T-cell (primary cell): ENCODE results near the gene DAPK1. TPM values are rescaled to one million over a fixed set of nuclear protein-coding genes. Genes with fewer than 3 reads are reported as not detected.

ENCODE experiments used
- ATAC-seq, 4 experiments: fragments of 200-7000 bp in 3 of 4; fragments of 150-1000 bp in 1 of 4; cut with Tn5 transposase; replicated peaks in 1 of 4; 1 replicate in 3 of 4; 2 replicates in 1 of 4; pipeline ENCODE4 v1.10.0; 2021; ENCODE audit warnings: moderate library complexity in 3 of 4, mild to moderate bottlenecking in 2 of 4, moderate number of reproducible peaks in 1 of 4
- CTCF ChIA-PET, 2 donors: fragments of 300-600 bp; sonication (Branson Sonifier 250); formaldehyde crosslinking; loops; one replicate each; lab custom pipeline; 2022; ENCODE audit warnings: antibody characterized with exemption in 2 of 2; lab: Charles Lee
- POLR2A ChIA-PET, 2 donors: fragments of 300-600 bp; sonication (Branson Sonifier 250); formaldehyde crosslinking; loops; one replicate each; lab custom pipeline; 2022; ENCODE audit warnings: antibody characterized with exemption in 2 of 2; lab: Charles Lee
- DNase-seq, 35 experiments: peaks; one replicate each; pipeline versions ENCODE4 v3.0.0 to v3.0.0-alpha.2; 2013 to 2023
- H3K27ac ChIP-seq: one replicate; pipeline ENCODE4 v1.5.1; 2013; ENCODE audit warnings: low read length
- H3K27me3 ChIP-seq, 2 experiments: replicated peaks in 1 of 2; 1 replicate in 1 of 2; 2 replicates in 1 of 2; pipeline versions ENCODE4 v1.6.1 to v1.7.0; 2013; ENCODE audit warnings: low read length in 1 of 2, mixed read lengths in 1 of 2; ENCODE audit not compliant: control insufficient read depth in 2 of 2, insufficient read depth in 2 of 2; ENCODE audit errors: extremely low read depth in 1 of 2
- H3K36me3 ChIP-seq, 2 donors: 1 replicate in 1 of 2; 2 replicates in 1 of 2; pipeline versions ENCODE4 v1.6.1 to v1.7.0; 2013; ENCODE audit warnings: low read length in 1 of 2; ENCODE audit not compliant: control insufficient read depth in 2 of 2, insufficient read depth in 1 of 2; ENCODE audit errors: extremely low read depth in 1 of 2
- H3K4me1 ChIP-seq, 2 experiments: 1 replicate in 1 of 2; 2 replicates in 1 of 2; pipeline versions ENCODE4 v1.6.1 to v1.7.0; 2013; ENCODE audit warnings: low read length in 2 of 2, mixed read lengths in 1 of 2; ENCODE audit not compliant: insufficient read depth in 2 of 2, control insufficient read depth in 1 of 2; ENCODE audit errors: extremely low read depth in 1 of 2
- H3K4me3 ChIP-seq, 2 donors: 1 replicate in 1 of 2; 2 replicates in 1 of 2; pipeline versions ENCODE4 v1.5.1 to v1.7.0; 2013; ENCODE audit warnings: mild to moderate bottlenecking in 2 of 2, low read length in 1 of 2, moderate library complexity in 1 of 2; ENCODE audit not compliant: control insufficient read depth in 1 of 2; ENCODE audit errors: extremely low read depth in 1 of 2
- H3K9me3 ChIP-seq: 2 replicates; pipeline ENCODE4 v1.7.0; 2013
- H3K27ac Mint-ChIP-seq, 2 donors: one replicate each; pipeline ENCODE4 v1.8.0; 2020 to 2021; ENCODE audit warnings: mild to moderate bottlenecking in 2 of 2, mixed read lengths in 2 of 2
- H3K27me3 Mint-ChIP-seq, 2 donors: one replicate each; pipeline ENCODE4 v1.8.0; 2021 to 2022; ENCODE audit warnings: mixed read lengths in 2 of 2
- H3K36me3 Mint-ChIP-seq: one replicate; pipeline ENCODE4 v1.8.0; 2021; ENCODE audit warnings: mixed read lengths
- H3K4me1 Mint-ChIP-seq, 3 donors: one replicate each; pipeline ENCODE4 v1.8.0; 2020 to 2022; ENCODE audit warnings: mixed read lengths in 3 of 3, mild to moderate bottlenecking in 1 of 3
- H3K4me3 Mint-ChIP-seq, 3 donors: one replicate each; pipeline ENCODE4 v1.8.0; 2020 to 2022; ENCODE audit warnings: mild to moderate bottlenecking in 3 of 3, mixed read lengths in 3 of 3, moderate library complexity in 3 of 3
- H3K9me3 Mint-ChIP-seq, 3 donors: one replicate each; pipeline ENCODE4 v1.8.0; 2020 to 2022; ENCODE audit warnings: mixed read lengths in 3 of 3
- WGBS: methylation state at CpG from one replicate; pipeline ENCODE4 v1.1.5; 2013; ENCODE audit warnings: missing lambda C conversion rate; ENCODE audit not compliant: insufficient coverage; 5-methylcytosine and 5-hydroxymethylcytosine counted together
- total RNA-seq, 35 experiments: library from RNA in 6 of 35; stranded (reverse) in 6 of 35; fragments of 120-200 nt in 1 of 35; gene quantifications; one replicate each; pipeline versions ENCODE4 v1.2.1 to v1.2.4 and lab custom pipeline; 2013 to 2026

Gene DAPK1
- total RNA-seq, 5 donors from 2014 or later (not counting 1 experiment from before 2014, with no cell fraction given), result 1.7 to 4.2 (median 2.8) TPM

DNA sequence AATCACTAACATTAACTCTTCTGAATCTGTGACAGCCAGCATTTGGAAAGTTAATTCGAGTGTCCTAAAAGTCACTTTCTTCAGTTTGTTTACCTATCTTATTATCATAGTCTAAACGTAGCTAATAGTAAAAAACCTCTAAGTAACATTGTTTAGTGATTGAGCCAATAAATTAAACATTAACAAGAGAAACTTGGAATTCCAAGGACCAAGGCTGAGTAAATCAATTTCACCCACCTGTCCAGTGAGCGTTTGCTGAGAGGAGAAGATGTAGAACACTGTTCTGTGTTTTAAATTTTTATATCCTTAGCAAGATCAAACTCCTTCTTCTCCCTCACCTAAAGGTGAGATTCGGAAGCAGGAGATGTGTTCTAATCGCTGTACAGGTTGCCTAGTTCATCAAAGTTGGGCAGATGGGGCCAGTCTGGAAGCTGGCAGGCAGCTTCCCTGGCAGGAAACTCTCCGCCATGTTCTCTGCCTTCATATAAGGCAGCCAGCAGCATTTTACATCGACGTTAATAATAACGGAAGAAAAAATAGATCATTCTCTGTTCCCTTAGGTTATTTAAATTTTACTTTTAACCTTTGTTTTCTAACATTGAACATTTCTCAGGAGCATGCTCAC lies 89.2 kb downstream of the DAPK1 start:
- Histone ChIP-seq H3K9me3 (no peaks in the 10 kb centered on the region), H3K4me3 (no peak overlapping the region), H3K36me3 (no peaks in the 10 kb centered on the region), H3K4me1 (no peaks in the 10 kb centered on the region), H3K27me3 (peaks cover 0 to under 1% of the 10 kb centered on the region in 2 experiments), H3K27ac (no peak overlapping the region)
- Mint-ChIP-seq H3K27me3 (no peaks in the 10 kb centered on the region), H3K4me3 (no peak overlapping the region), H3K9me3 (no peaks in the 10 kb centered on the region), H3K36me3 (no peaks in the 10 kb centered on the region), H3K27ac (no peak overlapping the region), H3K4me1 (no peaks in the 10 kb centered on the region)
- 83% methylated on average over 2 of the region's 9 CpGs for WGBS
- CTCF ChIA-PET, result no interaction called here
- ATAC-seq (no peak), DNase-seq (no peak)
- POLR2A ChIA-PET, result no interaction called here

DNA sequence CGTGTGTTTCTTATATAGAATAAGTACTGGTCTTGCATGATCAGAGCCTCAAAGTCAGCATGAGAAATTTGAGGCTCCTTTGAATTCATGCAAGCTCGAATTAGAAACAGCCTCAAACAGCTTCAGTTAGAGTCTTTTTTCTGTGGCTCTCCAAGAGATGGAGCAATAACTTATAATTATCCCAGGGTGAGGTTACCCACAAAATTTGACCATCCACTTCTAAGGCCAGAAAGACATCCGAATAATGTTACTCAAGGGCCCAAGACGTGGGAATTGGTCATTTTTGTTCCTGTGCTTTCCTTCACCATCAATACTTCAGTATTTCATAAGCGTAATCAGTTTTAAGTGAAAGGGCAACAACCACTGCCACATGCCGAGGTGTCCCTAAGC lies 89.7 kb downstream of the DAPK1 start:
- Histone ChIP-seq H3K9me3 (no peaks in the 10 kb centered on the region), H3K27ac (no peak overlapping the region), H3K4me3 (no peak overlapping the region), H3K4me1 (no peaks in the 10 kb centered on the region), H3K27me3 (peaks cover 0 to 3% of the 10 kb centered on the region in 2 experiments), H3K36me3 (no peaks in the 10 kb centered on the region)
- Mint-ChIP-seq H3K27ac (no peak overlapping the region), H3K36me3 (no peaks in the 10 kb centered on the region), H3K27me3 (no peaks in the 10 kb centered on the region), H3K4me3 (no peak overlapping the region), H3K4me1 (no peaks in the 10 kb centered on the region), H3K9me3 (no peaks in the 10 kb centered on the region)
- no CpG with 5 or more reads among the region's 6 CpGs for WGBS
- ATAC-seq (no peak), DNase-seq (no peak)
- ChIA-PET CTCF (no interaction called here), POLR2A (no interaction called here)

DNA sequence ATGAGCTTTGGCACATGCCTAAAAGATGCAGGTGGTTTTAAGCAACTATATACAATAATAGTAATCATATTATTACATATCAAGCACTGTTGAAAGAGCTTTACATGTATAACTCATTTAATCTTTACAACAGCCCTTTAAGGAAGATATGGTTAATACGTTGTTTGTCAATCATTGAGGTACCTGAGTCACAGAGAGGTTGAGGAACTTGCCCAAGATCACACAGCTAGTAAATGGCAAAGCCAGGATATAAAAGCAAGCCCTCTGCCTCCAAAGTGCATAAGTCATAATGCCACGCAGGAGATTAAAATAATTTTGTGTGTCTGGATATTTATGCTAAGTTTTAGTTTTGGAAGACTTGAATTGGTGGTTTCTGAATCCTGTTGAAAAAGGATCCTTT lies 90.2 kb downstream of the DAPK1 start:
- Mint-ChIP-seq H3K4me3 (no peak overlapping the region), H3K27ac (no peak overlapping the region), H3K36me3 (no peaks in the 10 kb centered on the region), H3K27me3 (no peaks in the 10 kb centered on the region), H3K9me3 (no peaks in the 10 kb centered on the region), H3K4me1 (no peaks in the 10 kb centered on the region)
- no CpG with 5 or more reads among the region's 2 CpGs for WGBS
- H3K27me3 ChIP-seq, result peaks cover 0 to 3% of the 10 kb centered on the region in 2 experiments
- DNase-seq (no peak), ATAC-seq (no peak)
- no peaks in the 10 kb centered on the region for H3K4me1 ChIP-seq
- H3K9me3 ChIP-seq, result no peaks in the 10 kb centered on the region
- H3K27ac ChIP-seq, result no peak overlapping the region
- CTCF ChIA-PET, result interaction anchor here (0.6 kb wide), 2 partner anchors 19 to 1178 kb away, joined by 3 read pairs; no protein-coding TSS in a partner anchor
- H3K36me3 ChIP-seq, result no peaks in the 10 kb centered on the region
- no peak overlapping the region for H3K4me3 ChIP-seq
- POLR2A ChIA-PET, result no interaction called here

DNA sequence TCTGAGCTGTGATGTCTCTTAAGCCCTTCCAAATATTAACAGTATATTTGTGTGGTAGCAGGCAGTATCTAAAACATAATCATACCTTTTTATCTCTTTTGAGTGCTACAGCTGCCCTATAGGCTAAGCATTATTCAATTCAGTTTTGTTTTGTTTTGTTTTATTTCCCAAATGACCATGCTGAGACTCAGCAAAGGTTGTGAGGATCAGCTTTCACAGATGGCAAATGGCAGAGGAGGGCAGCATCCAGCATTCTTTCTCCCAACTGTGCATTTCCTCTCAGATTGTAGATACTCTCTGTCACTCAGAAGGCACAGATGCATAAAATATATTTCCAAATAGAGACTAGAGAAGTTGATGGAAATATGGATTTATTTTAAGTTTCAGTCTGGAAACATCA lies 90.7 kb downstream of the DAPK1 start:
- POLR2A ChIA-PET, result no interaction called here
- no peak overlapping the region for H3K4me3 Mint-ChIP-seq

DNA sequence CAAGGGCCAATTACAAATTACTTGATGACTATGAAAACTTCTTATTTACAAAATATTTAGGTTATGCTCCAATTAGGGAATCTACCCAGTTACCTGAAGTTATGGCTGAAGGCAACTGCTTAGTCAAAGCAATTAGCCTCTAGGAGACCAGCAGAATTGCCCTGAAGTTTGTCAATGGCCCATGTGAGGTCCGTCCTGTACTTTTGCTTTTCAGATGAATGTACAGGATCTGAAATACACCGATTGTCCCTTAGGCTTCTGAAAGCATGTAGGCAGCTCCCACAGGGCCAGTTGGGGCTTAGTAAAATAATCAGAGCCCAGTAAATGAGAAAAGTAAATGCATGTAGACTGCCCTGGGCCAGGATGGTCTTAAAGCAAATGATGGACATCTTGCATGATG lies 93.3 kb downstream of the DAPK1 start:
- Mint-ChIP-seq H3K27me3 (no peaks in the 10 kb centered on the region), H3K9me3 (no peaks in the 10 kb centered on the region), H3K36me3 (no peaks in the 10 kb centered on the region), H3K4me3 (no peak overlapping the region), H3K4me1 (no peaks in the 10 kb centered on the region), H3K27ac (no peak overlapping the region)
- Histone ChIP-seq H3K27me3 (peaks cover 0 to 3% of the 10 kb centered on the region in 2 experiments), H3K4me3 (no peak overlapping the region), H3K9me3 (no peaks in the 10 kb centered on the region), H3K36me3 (no peaks in the 10 kb centered on the region), H3K4me1 (peaks cover 0 to 3% of the 10 kb centered on the region in 2 experiments), H3K27ac (no peak overlapping the region)
- ChIA-PET POLR2A (no interaction called here), CTCF (no interaction called here)
- DNase-seq (no peak), ATAC-seq (no peak)
- WGBS, result 80% methylated on average over 2 of the region's 2 CpGs

More for the DNA sequence above, 90.7 kb downstream of the DAPK1 start:
- no peaks in the 10 kb centered on the region for H3K36me3 Mint-ChIP-seq
- ATAC-seq (no peak), DNase-seq (no peak)
- no peaks in the 10 kb centered on the region for H3K4me1 Mint-ChIP-seq
- Histone ChIP-seq H3K27ac (no peak overlapping the region), H3K4me3 (no peak overlapping the region), H3K9me3 (no peaks in the 10 kb centered on the region), H3K4me1 (no peaks in the 10 kb centered on the region), H3K27me3 (peaks cover 0 to 3% of the 10 kb centered on the region in 2 experiments), H3K36me3 (no peaks in the 10 kb centered on the region)
- no peaks in the 10 kb centered on the region for H3K27me3 Mint-ChIP-seq
- no peaks in the 10 kb centered on the region for H3K9me3 Mint-ChIP-seq
- CTCF ChIA-PET, result interaction anchor here (0.6 kb wide), 2 partner anchors 19 to 1179 kb away, joined by 3 read pairs; no protein-coding TSS in a partner anchor
- no peak overlapping the region for H3K27ac Mint-ChIP-seq

DNA sequence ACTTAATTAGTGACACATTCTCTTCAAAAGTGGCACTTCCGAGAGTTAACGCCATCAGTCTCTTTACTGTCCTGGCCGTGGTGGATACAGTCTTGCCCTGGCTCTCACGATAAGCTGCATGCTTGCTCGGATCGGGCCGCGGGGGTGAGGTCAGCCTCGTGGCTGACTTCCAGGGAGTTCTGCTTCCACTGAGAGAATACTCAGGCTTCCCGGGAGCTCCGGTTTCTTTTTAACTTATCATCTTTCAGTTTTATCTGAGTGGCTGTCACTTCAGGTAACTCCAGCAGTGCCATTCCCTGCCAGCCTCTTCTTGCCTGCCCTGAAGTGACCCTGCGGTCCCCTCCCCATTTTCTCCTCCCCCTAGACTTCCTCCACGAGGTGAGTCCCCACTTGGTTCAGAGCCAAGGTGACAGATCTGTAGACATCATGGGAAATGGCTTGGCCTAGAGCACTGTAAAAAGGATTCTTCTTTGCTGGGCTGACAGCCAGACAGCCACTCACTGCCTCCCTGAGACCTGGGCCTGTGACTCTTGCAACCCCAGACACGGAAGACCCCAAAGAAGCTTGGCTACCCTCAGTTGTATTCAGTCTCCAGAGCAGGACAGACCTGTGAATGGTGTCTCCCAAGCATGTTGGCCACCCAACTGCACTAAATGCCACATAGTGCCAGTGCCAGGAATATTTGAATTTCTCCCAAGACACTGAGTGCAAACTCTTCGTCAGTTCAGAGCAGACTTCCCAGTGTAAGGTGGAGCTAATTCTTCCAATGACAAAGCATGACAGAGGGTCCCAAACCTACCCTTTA lies 95.1 kb downstream of the DAPK1 start:
- H3K27me3 Mint-ChIP-seq, result no peaks in the 10 kb centered on the region
- no peaks in the 10 kb centered on the region for H3K4me1 Mint-ChIP-seq
- Histone ChIP-seq H3K27me3 (peaks cover 0 to 6% of the 10 kb centered on the region in 2 experiments), H3K36me3 (no peaks in the 10 kb centered on the region), H3K27ac (no peak overlapping the region), H3K9me3 (no peaks in the 10 kb centered on the region), H3K4me1 (peaks cover 0 to 5% of the 10 kb centered on the region in 2 experiments), H3K4me3 (no peak overlapping the region)
- ATAC-seq, result no peak
- ChIA-PET CTCF (interaction anchor here in 1 of 2 donors (0.6 kb wide), 1 partner anchor 255 kb away, joined by 4 read pairs; no protein-coding TSS in a partner anchor), POLR2A (no interaction called here)
- no peak overlapping the region for H3K27ac Mint-ChIP-seq
- no peaks in the 10 kb centered on the region for H3K9me3 Mint-ChIP-seq
- H3K4me3 Mint-ChIP-seq, result no peak overlapping the region
- H3K36me3 Mint-ChIP-seq, result no peaks in the 10 kb centered on the region
- DNase-seq, result no peak
- 87% methylated on average over 11 of the region's 15 CpGs for WGBS
